ENCODE measurements around the gene TMEM11.
"Not testable (repeated sequence)": the region's sequence is repeated elsewhere in the genome, so short reads cannot be mapped to it uniquely, and the experiment has no call there.

Gene TMEM11

DNA sequence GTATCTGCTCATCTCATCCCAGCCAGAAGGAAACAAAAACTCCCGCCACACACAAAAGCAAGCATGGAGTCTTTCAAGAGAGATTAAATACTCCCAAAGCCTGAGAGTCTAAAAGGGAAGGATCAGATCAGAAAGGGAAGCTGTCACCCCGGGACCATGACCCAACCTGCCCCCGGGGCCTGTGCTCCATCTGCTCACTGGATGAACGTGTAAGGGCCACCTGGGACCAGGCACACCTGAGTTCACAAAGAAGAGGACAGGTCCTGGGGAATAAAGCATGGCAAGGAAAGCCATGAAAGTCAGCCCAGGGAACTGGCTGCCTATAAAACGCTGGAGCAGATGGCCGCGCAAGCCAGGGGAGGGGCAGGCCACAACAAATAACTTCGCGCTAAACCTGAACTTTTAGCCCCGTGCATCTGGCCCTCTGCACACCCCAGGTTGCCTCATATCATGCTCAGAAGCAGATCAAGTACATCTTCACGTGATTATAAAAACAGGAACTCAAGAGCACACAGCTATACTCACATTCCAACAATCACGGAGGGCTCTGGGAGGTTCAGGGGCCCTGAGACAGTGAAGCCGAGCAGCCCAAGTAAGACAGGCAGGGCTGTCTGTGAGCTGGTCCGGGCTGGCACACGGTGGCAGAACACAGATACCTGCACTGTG lies 3.4 kb downstream of the TMEM11 start:
- no peak for DNase-seq

DNA sequence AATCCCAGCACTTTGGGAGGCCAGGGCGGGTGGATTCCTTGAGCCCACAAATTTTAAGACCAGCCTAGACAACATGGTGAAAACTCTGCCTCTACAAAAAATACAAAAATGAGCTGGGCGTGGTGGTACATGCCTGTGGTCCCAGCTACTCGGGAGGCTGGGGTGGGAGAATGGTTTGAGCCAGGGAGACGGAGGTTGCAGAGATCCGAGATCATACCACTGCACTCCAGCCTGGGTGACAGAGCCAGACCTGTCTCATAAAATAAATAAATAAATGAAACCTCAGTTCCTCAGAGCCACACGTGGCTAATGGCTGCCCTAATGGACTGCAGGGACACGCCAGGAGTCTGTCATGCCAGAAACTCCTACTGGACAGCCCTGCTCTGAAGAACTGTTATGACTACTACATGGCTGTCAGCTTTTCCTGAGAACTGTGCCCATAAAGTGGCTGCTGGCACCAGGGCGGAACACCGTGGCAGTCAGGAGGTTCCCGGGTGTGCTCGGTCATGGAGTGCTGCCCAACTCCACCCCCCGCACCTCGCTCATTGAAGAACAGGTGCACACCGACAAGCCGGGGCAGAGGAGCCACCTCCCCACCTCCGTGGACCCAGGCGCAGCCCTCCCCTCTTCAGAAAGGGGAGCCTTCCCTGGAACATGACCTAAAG lies 4.3 kb downstream of the TMEM11 start:
- DNase-seq: no peak

DNA sequence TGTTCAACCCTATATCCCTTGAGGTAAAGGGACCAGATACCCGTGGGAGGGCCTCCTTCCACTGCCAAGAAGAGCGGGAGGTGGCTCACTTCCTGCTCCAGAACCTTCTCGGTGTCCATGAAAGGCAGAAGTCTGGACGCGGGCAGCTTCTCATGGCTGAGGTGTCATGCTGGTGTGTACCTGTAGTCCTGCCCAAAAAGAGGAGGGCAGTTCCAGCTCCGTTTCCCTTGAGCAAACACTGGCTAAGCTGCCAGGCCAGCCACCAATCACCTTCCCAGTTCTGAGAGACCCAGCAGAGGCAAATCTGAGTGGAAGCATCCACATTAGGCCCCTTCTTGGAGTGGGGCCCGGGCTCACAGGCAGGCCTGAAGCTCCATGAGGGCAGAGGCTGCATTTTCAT lies 5.6 kb downstream of the TMEM11 start:
- no peak for DNase-seq

DNA sequence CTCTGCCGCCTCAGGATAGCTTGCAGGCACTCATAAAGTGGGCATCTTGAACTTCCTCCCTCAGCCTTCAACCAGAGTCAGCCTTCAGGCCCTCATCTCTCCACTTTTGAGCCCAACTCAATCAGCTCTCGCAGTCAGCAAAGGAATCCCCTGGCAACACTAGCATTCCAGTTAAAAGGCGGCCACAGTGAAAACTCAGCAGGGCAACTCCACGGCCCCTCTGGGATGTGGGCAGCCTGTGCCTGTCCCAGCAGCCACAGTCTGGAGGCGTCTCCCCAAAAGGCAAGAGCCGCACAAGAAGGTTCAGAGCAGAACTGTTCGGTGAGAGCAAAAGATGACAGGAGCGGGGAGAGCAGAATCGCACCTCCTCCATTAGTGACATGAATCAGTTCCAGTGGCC lies 9.0 kb downstream of the TMEM11 start:
- no peak for DNase-seq

DNA sequence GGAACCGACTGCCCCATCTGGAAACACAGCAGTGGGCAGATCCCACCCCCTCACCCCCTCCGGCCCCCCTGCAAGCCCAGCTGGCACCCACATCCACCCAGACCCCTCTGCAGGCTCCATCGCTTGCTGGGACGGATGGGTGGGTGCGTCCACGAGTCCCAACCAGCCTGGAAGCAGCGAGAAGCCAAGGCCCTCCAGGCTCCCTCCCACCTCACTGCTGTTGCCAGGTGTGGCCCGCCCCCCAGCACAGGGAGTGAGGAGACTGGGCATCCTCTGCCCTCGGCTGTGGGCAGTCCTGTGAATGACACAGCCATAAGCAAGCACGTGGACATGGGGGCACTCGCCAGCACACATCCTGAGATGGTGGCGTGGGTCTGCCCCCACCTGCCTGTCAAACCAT lies 11.4 kb downstream of the TMEM11 start:
- no peak for DNase-seq

DNA sequence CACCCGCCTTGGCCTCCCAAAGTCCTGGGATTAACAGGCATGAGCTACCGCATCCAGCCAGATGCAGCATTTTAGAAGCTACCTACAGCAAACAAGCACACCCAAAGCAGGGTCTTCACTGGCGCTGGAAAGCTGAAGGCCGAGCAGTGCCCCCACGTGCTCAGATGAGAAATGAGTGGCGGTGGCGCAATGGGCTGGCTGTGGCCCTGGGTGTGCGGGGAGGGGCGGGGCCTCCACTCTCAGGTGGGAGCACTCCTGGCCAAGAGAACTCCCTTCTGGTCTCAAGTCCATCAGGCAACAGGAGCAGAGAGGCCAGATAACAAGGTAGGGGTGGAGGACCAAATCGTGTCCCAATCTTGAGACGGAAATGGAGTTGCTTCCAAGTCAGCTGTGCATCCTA lies 12.1 kb downstream of the TMEM11 start:
- DNase-seq: no peak

DNA sequence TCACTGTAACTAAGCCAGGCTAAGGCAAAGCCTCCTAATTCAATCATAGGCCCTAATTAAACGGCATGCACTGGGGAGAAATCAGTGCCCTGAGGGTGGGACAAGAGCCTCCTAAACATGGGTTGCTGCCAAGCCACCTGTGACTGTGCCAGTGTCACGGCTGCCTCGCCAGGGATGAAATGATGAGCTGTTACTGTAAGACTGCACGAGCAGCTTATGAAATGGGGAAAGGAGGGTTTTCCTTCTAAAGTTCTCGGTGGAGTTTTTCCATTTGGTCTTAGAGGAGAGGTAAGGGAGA lies 12.7 kb downstream of the TMEM11 start:
- DNase-seq: peak; percentile 23

DNA sequence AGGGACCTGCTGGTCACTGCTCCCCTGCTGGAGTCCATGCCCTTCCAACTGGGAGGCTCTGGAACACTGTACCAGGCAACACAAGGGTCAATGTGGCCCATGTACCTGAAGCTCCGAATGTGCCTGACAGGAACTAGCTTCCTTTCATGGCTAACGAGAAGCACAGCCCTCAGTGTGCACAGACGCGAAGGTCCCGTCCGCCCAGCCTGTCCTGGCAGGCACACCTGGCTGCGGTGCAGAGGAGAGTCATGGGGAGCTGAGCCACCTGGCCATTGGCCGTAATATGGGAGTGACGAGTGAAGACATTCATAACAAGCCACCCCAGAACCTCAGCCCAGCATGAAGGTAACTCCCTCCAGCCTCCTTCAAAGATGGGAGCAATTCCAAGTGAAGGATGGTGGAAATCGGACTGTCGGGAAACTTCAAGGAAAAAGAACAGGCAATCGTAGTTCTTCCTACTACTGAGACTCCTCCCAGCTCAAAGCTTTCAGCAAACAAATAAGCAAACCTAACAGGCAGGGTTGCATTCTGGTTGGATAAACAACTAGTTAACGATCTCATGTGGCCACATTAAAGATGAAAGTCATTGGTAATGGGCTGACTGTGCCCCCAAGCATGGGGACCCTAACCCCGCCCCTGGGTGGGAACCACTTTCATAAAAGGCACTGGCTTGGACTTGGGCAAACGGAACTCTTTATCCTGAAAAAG lies 13.2 kb downstream of the TMEM11 start:
- DNase-seq: no peak

DNA sequence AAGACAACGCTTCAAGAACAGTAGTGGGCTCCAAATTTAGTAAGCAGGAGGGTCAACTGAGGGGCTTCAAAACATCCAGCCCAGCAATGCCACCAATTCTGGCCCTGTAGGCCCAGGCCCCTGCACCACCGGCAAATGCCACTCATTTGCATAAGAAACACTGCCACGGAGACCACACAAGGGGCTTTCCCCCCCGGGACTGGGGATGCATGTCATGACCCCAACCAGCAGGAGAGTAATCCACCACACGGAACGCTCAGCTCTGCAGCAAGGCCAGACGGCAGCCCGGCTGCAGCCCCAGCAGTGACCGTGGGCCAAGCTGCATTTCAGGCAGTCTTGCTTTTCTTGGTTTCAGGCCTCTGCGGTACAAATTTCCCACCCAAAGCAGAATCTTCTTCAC lies 14.1 kb downstream of the TMEM11 start:
- DNase-seq: no peak

DNA sequence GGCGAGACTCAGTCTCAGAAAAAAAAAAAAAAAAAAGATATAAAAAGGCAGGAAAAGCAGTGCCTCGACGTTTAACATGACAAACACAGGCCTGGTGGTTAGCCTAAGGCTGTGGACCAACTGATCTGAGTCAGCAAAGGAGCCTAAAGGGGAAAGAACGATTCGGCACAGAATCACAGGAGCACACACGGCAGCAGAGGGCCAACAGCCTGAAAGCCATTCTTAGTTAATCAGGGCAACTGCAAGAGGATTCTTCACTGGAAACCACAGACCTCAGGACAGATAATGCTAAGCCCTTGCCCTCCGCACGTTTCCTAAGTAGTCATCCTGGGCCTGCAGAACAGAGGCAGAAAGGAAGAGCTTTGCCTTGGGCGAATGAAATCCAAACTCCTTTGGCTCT lies 14.7 kb downstream of the TMEM11 start:
- DNase-seq: no peak

DNA sequence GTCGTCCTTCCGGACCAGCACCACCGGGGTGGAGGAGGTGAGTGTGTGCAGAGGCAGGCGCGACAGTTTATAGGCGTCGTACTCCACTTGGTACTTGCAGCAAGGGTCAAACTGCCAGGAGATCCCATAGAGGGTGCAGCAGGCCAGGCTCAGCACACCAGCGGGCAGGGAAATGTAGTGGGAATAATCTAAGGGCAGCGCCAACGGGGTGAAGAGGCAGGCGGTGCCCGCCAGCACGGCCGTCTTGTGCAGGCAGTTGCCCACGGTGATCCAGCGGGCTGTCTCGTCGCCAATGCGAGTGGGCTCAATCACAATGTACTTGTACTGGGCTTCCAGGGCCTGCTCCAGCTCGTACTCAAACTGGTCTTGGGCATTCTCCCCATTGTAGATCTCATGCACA lies 15.6 kb downstream of the TMEM11 start:
- no peak for DNase-seq

DNA sequence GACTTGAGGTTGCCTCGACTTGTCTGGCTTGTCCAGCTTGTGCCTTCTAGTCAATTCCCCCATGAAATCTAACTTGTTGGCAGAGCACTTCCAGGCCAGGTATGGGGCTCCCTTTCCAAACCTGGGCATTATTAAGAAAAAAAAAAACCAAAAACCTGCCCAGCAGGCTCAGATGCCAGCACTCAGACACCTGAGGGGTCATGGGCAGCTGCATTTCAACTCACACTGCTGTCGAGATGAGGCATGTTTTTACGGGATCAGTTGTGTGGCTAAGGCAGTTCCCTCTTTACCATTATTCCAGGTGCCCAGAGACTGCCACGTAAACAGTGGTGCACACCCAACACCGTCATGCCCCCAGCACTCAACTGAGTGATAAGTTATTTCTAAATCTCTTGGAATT lies 17.8 kb downstream of the TMEM11 start:
- DNase-seq: no peak

DNA sequence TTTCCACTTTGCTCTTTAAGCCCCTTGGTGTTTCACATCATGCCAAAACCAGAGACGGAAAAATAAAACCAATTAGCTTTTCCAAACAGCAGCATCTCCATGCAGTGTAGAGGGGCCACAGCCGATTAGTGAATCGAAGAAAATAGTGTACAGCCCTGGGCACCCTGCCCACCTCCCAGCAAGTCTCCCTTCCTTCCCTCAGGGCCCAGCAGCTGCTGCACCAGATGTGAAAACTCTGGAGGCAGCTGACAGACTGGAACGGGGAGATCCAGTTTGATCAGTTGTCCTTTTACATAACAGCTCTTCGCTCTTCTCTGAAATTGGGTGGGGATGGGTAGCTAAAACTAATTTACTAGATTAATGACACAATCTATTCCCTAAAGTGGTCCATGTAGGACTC lies 19.3 kb downstream of the TMEM11 start:
- no peak for DNase-seq

DNA sequence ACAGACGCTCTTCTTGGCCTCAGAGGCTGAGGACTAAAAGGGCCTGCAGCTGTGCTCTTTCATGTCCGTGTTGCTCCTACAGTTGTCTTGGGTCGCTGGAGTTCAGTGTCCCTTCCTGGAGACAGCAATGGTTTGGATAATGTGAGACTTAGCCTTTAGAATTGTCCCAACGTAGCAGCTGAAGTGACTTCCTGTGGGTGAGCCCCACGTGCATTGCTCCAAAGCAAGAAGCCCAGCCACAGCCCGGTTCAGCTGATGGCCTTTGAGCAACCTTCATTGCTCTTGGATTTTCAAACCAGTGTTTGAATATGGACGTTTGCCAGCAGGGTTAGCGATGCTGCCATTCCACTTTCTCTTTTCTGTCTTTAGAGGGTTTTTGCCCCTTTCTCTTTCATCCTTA lies 19.7 kb downstream of the TMEM11 start:
- no peak for DNase-seq

DNA sequence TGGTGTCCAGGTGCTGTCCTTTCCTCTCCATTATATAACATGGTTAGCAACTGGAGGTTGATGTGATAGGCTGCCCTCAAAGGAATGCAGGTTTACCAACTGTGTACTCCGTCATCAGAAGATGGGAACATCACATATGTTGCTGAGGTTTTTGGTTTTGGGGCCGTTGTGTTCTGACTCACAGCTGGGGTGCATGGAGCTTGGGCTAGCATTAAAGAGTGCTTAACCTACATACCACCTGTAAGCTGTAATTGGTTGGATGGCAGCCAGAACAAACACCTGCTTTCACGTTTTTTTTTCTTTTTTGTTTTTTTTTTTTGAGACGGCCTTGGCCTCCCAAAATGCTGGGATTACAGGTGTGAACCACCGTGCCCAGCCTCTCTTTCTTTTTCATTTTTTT lies 20.9 kb downstream of the TMEM11 start:
- no peak for DNase-seq

DNA sequence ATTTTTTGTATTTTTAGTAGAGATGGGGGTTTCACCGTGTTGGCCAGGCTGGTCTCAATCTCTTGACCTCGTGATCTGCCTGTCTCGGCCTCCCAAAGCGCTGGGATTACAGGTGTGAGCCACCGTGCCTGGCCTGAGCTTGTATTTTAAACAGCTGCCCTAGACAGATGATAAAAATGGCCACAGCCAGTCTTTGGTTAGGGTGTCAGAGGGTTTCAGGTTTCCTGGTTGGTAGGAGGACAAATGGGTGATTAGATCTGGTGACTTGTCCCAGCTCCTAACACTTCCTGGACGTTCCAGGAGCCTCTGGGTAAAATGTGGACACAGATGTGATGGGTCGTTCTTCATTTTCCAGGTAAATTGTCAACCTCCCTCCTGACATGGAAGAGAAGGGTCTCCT lies 21.5 kb downstream of the TMEM11 start:
- DNase-seq: not testable (repeated sequence)

DNA sequence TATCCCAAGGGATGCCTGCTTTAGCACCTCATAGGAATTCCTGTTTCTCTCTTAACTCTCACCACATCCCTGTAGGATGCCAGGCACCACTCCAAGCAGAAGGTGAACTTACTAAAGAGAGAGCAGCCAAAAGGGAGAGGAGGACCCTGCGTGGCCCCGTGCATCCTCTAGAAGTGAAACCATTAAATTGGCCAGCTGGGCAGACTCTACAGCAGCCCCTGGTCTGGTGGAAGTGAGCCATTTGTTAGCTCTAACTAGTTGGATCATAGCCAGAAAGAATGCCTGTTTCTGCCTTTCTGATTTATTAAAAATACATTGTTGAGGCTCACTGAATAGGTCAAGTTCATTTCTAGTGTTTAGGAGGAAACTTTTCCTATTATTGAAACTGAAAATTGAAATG lies 22.3 kb downstream of the TMEM11 start:
- DNase-seq: no peak

DNA sequence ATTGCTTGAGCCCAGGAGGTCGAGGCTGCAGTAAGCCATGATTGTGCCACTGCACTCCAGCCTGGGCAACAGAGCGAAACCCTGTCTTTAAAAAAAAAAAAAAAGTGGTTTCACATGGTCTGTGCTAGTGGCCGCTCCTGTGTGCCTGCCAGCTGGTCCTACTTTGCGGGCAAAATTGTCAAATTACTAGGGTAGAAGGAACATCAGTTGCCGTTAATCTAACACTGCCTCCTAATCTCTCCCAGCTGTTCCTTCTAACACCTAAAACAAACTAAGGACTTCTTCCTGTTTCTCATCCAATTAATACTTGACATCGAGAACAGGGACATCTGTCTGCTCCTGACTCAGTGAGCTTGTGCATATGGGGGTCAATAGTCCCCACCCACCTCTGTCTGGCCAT lies 23.9 kb downstream of the TMEM11 start:
- DNase-seq: no peak

DNA sequence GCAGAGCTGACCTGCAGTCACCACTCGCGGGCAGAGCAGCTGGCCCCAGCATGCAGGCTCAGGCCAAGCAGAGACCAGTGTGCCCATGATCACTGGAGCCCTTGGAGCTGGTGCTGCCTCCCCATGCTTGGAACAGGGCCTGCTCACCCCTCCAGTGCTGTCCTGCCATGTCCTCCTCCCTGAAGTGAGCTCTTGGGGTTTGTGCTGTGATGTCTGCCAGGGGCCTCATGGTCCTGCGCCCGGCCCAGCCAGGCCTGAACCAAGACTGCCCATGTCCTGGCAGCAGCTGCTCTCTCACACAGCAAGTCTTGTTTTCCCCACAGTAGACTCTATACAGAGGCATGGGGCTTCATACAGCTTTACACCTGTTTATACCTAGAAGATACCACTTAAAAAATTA lies 24.6 kb downstream of the TMEM11 start:
- no peak for DNase-seq

DNA sequence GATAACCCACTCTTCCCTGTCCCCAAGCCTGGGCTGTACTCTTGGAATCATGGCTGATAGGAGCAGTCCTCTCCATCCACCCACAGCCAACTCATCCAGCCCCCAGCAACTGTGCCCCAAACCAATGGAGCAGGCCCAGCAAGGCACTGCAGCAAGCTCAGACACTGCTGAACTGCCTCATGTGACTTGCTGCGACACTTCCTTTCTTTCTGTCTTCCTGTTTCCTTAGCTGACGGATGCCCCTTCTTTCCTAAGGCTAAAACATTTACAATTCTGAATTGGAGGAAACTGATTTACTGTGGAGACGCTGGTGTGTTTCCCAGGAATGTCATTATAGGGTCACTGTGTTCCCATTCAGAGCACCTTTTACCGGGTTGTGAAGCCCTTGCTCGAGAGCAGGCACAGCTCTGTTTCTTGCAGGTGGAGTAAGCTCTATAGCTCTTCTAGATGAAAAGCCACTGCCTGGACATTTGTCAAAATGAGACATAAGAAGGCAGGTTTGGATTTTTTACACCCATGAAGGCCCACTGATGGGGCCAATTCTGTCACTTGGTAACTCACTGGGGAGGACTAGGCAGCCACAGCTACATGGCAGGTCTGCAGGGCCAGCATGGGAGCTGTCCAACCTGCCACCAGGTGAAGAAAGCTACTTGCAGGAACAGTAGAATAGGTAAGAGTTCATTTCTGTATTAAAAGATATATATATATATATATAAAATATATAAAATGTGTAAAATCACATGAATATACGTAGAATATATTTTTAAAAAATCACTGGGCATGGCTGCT lies 27.4 kb downstream of the TMEM11 start:
- no peak for DNase-seq

DNA sequence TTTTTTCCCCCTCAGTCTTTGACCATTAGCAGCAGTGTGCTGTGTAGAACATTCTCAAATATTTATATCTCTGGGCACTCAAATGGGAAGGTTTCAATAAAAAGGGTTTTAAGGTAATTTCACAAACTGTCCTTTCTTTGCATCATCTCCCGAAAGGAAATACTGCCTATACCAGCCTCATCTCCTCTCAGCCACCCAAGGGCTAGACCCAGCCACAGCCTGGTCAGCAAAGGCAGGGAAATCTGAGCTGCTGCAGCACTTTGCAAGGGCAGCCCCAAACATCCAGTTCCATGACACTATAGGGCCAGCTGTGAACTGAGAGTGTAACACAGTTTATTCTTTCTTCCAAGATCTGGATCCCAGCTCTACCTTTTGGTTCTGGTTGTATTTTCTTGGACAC lies 28.9 kb downstream of the TMEM11 start:
- DNase-seq: no peak

DNA sequence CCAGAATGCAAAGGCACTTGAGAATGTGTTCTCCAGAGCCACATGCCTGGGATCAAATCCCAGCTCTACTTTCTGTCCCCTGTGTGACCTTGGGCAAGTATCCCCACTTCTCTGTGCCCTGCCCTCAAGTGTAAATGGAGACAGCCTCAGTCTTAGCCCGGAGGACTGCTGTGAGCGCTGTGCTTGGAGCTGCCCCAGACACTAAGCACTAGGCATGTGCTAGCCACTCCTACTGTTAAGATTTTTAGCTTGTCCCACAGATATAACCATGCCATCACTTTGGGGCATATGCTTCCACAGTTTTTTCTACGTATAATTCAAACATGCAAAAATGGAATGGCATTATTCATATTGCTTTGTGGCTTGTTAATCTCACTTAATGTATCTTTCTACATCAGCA lies 29.4 kb downstream of the TMEM11 start:
- no peak for DNase-seq

DNA sequence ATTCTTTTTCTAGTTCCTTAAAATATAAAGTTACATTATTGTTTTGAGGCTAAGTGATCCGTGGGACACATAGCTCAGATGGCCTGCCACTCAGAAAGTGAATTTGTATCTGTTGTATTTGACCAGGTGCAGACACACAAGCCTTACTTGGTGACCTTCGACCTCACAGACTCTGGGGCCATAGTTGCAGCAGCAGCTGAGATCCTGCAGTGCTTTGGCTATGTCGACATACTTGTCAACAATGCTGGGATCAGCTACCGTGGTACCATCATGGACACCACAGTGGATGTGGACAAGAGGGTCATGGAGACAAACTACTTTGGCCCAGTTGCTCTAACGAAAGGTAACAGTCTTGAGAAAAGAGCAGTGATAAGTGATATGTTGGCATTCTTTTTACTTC lies 30.5 kb downstream of the TMEM11 start:
- DNase-seq: no peak

All from T1000 (cell line).